DMS153 (cell line): ENCODE results near the gene AKT1.
A peak's percentile ranks its signal among the peaks of the same experiment; 100 is the strongest.
"Not testable (repeated sequence)": the region's sequence is repeated elsewhere in the genome, so short reads cannot be mapped to it uniquely, and the experiment has no call there.

Source experiments
- DNase-seq: peaks from one replicate; lab custom pipeline; 2025; lab: John Stamatoyannopoulos, UW

Gene AKT1

DNA sequence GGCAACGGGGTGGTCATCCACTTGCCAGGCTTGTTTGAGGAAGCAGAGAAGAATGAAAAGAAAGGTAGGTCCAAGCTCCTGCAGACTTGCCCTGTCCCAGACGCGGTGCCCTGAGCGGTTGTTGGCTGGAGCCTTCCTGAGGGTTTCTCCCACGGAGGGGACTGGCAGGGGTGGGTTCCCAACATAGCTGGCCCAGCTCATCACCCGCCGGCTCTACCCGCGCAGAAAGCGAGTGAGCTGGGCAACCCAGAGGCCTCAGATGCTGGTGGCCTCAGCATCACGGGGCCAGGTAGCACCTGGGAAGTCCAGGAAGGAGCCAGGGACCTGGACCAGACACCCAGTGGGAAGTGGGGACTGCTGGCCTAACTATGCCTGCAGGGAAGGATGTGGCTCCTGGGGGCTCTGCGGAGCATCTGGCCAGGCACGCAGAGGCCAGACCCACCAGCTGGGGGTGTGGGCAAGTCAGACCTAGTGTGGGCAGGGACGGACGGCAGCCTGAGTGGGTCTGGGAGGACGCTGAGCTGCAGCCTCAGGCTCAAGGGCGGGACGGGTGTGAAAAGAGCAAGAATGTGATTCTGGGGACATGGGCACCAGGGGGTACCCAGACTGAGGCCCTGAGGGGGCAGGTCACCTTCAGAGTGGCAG is 57.1 kb downstream of the AKT1 start:
- no peak for DNase-seq

DNA sequence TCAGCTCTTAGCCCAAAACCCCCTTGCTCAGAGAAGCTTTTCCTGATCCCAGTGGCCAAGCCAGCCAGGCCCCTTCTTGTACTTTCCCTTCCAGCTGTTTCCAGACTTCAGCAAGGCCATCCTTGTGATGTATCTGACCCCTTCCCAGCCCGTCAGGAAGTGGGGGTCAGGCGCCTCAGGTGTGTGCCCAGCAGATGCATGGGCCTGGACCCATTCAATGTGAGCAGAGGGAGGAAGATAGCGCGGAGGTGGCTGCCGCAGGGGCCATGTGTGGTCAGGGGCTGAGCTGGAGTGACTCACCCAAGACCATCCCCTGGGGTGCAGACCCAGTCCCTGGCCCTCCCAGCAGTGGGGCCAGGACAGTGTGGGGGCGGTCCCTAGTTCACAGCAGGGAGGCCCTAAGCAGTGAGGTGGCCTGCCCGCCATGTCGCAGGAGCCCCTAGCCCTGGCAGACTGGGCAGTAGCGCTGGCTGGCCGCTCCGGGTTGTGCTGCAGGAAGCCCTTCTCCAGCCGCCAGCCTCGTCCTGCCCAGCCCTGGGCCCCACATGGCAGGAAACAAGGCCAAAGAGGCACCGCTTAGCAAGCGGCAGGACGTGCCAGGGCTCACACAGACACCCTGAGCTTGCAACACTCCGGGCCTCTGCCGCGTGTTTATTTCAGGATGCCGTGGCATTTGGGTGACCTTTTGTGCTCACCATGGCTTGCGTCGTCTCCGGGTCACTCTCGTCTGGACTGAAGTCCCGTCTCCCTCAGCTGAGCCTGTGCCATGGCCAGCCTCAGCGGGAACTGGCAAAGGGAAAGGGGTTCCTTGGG is 59.5 kb downstream of the AKT1 start:
- peak; percentile 5 for DNase-seq

DNA sequence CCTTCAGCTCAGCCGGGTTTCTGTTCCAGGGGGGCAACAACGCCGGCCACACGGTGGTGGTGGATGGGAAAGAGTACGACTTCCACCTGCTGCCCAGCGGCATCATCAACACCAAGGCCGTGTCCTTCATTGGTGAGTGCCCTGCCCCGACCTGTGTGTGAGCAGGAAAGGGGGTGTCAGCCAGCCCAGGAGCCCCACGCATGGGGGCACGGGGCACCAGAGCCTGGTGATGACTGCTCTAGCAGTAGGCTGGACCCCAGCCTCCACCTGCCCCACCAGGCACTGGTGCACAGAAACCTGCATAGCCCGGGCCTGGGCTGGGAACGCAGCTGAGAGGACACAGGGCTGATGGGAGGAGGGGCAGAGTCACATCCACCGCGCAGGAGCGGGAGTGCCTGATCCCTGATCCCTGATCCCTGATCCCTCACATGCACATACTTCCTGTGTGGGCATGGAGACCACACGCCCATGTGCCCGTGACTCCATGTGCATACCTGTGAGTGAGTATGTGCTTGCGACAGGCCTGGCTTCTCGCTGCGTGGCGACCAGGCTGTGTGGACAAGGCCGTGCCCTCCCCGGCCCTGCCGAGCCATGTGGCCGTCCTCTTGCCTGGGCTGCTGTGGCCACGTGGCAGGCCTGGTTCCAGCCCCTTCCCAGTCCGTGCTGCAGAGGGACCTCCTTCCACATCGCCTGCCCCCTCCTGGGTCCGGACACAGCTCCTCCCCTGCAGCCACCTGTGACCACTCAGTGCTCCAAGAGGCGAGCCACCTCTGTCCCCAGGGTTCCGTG is 60.4 kb downstream of the AKT1 start:
- no peak for DNase-seq

DNA sequence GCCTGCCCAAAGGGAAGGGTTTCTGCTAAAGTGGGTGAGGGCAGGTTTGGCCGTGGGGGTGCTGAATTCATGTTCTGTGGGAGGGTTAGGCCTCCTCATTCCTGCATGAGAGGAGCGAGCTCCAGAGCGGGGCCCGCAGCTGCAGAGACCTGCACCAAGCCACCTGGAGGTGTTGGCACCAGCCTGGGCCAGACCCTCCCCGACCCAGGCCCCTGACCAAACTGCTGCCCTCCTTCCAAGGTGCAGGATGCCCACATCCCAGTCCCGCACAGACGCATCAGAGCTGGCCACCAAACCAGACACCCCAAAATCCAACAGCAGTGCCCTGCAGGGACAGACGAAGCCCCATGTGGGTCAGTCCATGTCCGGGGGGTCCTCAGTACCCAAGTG is 61.0 kb downstream of the AKT1 start:
- DNase-seq, result no peak

DNA sequence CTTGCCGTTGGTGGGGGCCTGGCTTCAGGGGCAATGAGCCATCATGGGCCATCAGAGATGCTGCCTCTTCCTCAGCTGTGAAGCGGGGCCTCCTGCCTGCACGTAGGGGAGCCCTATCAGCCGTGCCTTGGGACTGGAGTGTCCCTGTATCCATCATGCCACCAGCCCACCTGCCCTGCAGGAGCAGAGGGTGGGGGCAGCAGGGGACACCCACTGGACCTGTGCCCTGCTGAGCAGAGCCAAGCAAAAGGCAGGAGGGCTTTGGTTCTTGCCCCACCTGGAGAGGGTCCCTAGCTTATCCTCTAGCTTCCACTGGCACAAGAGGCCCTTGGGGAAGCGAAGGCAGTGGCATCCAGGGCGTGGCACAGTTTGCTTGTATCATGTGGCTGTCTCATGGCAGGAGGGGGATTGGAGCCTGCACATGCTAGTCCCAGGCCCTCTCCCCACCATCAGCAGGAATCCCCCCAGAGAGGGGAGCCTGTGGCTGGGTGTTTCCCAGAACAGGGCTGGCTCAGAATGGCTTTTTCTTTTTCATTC is 61.4 kb downstream of the AKT1 start:
- no peak for DNase-seq

DNA sequence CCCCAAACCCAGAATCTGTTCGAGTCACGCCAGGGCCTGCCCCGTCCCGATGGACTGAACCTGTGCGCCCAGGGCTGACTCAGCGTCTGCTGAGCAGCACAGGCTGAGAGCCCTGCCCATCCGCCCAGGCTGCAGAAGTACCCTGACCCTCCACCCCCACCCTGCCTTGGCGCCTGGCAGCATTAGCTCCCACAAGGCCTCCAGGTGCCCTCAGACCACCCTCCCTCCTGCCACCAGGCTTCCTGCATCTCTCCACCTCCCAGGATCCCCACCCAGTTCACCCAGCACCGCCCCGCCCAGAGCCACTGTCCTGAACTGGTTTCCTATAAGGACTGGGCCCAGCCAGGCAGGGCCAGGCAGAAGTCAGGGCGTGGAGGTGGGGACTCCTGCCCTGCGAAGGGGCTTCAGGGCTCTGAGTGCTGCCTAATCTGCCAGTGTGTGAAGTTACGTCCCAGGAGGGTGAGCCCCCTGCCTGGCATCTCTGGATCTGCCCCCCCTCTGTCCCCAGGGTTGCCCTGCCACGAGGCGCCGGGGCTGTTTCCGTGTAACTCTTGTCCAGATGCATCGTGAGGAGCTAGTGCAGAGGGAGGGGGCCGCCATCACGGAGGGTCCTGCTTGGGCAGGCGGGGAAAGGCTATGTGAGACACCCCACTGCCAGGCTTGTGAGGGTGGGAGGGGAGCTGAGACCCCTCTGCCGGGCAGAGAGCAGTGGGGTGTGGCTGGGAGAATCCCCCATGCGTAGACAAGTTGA is 62.4 kb downstream of the AKT1 start:
- no peak for DNase-seq

DNA sequence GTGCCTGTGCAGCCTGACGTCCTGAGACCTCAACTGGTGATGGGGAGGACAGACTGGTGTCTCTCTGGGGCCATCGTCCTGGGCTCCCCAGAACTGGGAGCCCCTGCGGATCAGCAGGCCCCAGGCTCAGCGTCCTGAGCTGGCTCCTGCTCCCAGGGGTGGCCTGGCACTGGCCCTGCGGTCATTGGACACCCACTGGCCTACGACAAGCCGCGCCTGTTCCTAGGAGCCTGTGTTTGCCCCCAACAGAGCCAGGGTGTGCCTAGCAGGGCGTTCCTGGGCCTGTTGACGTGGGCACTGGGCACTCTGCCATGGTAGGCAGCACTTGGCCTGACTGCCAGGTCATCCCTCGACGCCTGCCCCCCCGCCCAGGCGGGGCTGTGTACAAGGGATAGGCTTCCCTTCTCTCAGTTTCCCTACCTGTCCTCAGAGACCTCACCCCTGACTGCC is 63.2 kb downstream of the AKT1 start:
- peak; percentile 2 for DNase-seq

DNA sequence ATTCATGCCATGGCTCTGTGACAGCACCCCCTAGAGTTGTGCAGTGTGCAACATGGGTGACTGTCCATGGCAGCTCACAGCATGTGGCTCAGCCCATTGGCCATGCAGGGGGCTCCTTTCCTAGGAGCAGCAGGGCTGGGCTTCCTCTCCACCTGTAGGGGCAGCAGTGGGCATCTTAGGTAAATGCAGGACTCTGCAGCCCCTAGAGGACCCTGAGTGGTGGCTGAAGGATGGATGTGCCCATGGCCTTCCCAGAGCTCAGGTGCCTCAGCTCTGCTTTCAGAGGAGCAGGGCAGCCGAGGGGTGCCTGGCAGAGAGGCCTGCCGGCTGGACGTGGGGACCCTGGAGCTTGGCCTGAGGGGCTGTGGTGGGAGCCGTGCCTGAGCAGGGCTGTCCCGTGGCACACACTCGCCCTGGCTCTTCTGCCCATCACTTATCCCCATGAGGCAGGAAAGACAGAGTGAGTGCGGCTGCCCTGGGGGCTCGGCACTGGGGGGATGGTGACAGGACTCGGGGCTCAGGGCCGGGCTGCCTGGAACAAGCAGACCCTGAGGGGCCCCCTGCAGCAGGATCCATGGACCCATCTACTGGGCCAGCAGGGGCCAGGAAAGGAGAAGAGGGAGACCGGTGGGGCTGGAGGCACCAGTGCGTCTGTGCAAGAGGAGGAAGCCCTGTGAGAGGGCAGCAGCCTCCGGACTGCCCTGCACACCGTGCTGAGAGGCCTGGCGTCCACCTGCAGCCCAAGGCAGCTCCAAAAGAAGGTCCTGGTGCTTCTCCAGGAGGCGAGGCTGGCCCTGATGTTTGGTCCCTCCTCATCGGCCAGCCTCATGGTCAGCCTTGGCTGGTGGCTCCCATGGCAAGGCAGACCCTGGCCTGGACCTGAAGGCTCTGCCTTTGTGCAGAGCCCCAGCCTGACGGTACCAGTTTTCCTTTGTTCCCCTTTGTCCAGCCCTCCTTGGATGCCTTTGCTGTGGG is 63.9 kb downstream of the AKT1 start:
- no peak for DNase-seq

DNA sequence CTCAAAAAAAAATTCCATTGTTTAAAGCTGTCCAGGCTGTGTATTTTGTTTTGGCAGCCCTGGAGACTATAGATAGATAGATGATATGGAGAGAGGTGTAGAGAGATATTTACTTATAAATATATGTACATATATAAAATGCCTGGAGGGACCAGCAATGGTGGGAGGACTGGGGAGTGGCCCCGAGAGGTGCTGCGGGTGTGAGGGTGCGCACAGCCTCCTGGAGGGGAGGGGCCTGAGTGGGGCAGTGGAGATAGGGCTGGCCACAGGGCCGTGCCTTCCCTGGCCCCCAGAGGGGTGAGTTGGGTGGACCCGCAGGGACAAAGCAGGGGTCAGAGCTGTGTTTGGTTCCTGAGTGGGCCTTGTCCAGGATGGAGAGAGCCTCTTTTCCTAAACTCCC is 65.1 kb downstream of the AKT1 start:
- no peak for DNase-seq

DNA sequence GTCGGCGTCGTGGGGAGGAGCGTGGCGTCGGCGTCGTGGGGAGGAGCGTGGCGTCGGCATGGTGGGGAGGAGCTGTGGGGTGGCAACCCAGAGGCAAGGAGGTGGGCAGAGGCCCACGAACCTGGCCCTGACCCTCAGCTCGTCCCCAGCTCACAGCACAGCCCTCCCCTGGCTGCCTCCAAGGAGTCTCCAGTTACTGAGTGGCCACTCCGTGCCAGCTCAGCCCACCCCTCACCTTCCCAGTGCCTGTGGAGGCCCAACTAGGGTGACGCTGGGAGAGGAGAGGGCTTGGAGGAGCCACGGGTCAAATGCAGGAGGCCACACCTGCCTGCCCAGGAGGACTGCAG is 65.7 kb downstream of the AKT1 start:
- DNase-seq, result no peak

DNA sequence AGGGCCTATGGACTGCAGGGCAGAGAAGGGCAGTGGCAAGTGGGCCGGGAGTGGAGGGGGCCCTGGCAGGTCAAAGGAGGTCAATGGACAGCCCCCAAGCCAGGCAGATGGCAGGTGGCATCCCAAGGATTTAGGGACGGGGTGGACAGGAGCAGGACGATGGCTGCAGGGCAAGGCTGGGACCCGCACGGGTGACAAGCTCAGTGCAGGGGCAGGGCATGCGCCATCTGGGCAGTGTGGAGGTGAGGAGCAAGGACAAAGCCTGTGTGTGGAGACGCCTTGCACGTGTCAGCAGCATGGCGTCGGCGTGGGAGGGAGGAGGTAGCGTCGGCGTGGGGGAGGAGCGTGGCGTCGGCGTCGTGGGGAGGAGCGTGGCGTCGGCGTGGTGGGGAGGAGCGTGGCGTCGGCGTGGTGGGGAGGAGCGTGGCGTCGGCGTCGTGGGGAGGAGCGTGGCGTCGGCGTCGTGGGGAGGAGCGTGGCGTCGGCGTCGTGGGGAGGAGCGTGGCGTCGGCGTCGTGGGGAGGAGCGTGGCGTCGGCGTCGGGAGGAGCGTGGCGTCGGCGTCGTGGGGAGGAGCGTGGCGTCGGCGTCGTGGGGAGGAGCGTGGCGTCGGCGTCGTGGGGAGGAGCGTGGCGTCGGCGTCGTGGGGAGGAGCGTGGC is 66.2 kb downstream of the AKT1 start:
- not testable (repeated sequence) for DNase-seq

DNA sequence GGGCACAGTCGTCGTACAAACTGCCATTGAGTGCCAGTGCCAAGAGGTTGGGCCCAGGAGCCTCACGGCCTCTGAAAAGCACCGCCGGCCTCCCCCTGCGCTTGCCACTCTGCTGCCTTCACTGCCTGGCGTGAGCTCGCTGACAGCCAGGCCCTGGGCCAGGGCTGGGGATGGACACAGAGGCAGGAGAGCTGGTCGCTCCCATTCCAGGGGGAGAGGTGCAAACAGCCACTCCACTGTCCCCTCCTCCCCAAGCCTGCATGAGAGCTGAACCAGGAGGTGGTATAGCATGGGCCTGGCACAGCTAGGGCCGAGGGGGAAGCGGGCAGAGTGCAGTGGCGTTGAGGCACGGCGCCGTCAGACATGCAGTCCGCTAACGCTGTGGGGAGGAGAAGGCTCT is 66.9 kb downstream of the AKT1 start:
- DNase-seq, result no peak

DNA sequence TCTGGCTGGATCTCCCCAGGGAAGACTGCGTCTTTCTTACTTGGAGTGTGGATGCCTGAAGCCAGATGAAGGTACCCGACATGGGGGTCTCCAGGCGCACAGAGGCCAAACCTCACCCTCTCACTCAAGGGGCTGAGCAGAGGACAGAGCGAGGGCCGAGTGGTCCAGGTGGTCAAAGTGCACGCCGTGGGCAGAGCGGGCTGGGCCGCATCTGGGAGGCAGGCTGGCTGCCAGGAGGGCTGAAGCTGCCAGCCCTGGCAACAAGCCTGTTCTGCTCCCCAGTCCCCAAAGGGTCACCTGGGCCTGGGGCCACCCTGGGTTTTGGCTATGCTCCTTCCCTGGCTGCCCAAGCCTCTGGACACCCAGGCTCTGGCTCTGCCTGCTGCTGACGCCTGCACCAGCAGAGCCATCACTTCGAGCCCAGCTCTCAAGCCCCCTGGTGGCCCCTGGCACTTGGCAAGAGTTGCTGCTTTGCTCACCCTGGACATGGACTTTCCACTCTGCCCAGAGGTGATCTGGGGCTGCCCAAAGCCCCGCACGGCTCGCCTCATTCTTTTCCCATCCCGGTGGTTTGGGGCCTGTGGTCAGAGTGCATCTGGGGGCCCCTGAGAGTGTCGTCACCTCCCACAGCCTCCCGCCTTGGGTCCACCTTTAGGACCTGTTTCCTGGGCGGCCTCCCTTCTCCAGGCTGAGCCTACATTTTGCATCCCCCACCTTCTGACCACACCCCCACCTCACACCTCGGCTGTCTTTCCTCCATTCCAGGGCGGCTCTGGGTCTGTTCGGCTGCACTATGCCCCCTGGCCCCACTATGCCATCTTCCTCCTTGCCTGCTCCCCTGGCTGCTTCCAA is 68.7 kb downstream of the AKT1 start:
- DNase-seq, result no peak

DNA sequence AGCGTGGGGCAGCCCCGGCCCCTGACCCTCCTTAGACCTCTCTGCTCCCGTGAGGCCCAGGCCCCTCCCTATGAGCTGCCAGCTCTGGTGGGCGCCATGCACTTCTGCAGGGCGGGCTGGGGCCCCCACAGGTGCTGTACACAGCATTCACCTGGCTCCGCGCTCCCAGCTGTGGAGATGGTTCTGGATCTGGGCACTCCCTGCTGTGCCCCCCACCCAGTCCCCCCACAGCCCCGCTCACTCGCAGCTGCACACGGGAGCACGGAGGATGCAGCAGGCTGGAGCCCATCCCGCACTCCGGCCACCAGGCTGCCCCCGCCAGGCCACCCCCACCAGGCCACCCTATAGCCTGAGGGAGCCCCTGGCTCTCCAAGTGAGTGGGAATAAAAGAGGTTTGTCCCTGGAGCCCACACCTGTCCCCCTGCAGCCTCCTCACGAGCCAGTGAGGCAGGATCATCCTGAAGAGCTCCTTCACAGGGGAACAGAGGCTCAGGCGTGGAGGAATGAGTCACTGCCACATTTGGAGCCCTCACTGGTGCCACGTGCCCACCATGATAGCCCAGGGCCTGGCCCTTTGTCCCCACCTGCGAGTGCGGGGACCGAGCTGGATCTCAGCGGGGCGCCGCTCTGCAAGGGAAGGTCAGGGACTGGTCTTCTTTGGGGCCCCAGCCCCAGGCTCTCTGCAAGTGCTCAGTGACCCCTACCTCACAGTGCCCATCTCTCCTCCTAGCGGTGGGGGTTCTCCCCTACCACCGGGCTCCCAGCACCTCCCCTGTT is 69.6 kb downstream of the AKT1 start:
- DNase-seq, result no peak

DNA sequence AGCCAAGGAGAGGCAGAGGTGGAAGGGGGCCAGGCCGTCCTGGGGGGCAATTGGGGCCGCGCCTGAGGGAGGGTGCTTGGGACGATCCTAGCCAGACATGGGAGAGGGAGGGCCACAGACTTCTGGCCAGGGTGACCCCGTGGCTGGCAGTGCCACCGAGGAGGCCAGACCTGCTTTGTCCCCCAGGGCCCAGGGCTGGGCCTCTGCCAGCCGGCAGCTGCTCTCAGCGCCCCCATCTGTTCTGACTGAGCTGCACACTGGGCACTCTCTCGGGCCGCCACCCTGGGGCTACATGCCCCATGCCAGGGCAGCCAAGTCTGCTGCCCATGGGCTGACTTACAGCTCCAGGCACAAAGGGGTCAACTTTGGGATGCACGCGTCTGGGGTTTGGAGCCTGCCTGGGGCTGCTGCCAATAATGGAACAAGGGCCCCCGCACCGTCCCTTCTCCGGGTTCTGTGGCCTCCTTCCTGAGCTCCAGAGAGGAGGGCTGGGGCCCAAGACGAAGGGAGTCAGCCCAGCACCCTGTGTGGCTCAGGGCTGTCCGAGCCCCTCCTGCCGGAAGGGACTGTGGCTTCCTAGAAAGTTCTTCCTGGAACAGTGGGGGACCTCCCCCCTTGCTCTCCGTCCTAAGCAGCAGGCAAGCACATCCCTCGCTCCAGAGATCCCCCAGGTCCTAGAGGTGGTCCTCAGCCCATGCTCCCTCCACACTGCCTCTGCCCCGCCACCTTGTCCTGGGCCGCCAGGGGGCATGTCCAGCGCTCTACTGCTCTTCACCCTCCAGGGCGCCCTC is 70.4 kb downstream of the AKT1 start:
- no peak for DNase-seq

DNA sequence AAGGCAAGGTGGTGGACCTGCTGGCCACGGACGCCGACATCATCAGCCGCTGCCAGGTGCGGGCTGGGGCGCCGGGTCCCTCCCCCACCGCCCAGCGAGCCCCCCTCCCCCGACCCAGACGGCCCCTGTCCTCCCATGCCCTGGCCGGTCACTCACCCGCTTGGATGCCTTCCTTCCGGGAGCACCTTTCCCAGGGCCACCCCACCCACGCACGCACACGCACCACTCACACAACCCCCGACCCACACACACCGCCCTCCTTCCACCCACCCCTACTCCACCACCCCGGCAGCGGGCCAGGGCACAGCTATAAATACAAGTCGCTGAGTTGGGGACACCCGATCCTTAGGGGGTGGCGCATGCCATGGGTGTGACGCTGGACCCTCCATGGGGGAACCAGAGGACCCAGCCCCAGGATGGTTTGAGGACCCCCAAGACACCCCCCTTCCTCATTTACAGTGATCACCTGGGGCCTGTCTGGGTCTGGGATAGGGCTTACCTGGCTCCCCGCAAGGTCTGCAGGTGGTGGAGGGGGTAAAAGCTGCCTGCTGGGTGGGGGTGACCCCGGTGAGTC is 71.1 kb downstream of the AKT1 start:
- no peak for DNase-seq

DNA sequence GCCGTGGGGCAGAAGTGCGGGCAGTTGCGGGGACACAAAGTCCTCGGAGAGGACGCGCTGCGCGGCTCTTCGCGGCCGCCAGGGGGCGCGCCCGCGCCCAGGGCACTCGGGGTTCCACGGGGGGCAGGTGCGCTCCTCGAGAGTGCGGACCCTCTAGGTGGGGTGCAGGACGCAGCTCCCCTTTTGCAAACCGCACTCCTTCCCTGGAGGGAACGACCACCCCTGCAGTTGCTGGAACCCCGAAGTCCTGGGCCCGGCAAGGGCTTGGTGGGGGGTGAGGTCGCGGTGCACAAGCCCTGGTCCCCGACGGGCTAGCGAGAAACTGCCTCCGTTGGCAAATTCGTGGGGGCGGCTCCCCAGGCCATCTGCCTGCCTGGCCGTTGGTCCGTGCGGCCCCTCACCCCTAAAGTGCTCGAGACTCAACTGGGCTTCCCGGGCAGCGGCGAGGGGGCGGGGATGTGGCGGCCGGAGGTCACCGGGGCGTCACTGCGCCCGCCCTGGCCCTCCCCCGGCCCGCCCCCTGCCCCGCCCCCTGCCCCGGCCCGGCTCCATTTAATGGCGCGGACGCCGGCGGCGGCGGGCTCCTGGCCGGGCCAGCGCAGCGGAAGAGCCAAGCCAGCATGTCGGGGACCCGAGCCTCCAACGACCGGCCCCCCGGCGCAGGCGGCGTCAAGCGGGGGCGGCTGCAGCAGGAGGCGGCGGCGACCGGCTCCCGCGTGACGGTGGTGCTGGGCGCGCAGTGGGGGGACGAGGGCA is 71.7 kb downstream of the AKT1 start, which contains the start of gene ADSS1:
ADSS1 (plus strand) TSS at position 579 of the 756 bp plus-strand sequence; CDS start at position 621, 42 bp downstream.
- DNase-seq, result no peak
